ENCODE measurements around the gene OAS2.

Gene OAS2

DNA sequence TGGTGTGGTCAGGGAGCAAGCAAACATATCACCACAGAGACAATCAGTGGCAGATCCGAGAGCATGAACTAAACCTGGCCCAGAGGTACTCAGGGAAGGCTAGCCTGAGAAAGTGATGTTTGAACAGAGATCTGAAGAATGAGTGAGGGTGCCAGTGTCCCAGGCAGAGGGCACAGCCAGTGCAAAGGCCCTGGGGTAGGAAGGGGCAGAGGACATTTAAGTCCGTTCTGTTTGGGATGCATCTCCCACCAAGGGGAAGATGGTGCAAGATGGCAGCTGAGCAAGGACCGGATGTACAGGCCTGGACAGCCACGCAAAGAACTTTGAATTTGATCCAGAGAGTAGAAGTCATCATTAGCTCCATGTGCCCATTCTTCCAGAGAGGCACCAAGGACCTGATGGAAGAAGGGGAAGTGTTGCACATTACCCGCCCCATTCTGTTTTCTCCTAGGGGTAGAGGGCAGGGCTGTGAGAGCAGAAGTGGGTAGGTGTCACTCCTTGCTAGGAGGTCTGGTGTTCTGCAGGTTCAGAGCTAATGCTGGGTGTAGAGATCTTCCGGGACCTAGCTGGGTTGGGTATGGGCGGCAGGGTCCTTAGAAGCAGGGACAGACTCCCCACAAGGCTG lies 82.1 kb downstream of the OAS2 start:
- DNase-seq = no peak

GRCh38 chr12:113061061-113061694 lies 82.9 kb downstream of the OAS2 start:
- no peak for DNase-seq

Measured in cerebellar nuclear complex (tissue), 1 donor.